H7 (cell line): Measurements from ENCODE around the gene ANXA7. TPM values are rescaled to one million over a fixed set of nuclear protein-coding genes. Genes with fewer than 3 reads are reported as not detected.
A peak's percentile ranks its signal among the peaks of the same experiment; 100 is the strongest.

ENCODE experiments used
- DNase-seq: peaks from one replicate; pipeline ENCODE4 v3.0.0; 2012
- H3K27me3 ChIP-seq: 2 replicates; pipeline ENCODE4 v1.6.0; 2011; ENCODE audit warnings: mild to moderate bottlenecking, low read length; ENCODE audit not compliant: control insufficient read depth, insufficient read depth
- H3K36me3 ChIP-seq: replicated peaks from 2 replicates; pipeline ENCODE4 v1.5.1; 2011; ENCODE audit warnings: low read length; ENCODE audit not compliant: control insufficient read depth, insufficient read depth
- H3K4me3 ChIP-seq: 2 replicates; pipeline ENCODE4 v1.5.1; 2011; ENCODE audit warnings: low read depth, mild to moderate bottlenecking, control low read depth, low read length, moderate library complexity; ENCODE audit not compliant: insufficient read depth
- total RNA-seq: library from RNA; depleted of rRNA; stranded (reverse); fragments of >200 nt; shearing (Covaris generic); gene quantifications from 2 replicates; pipeline ENCODE4 v1.2.3, GENCODE V29; 2014; rRNA removed

Gene ANXA7
- 94.1 and 97.7 TPM in 2 replicates for total RNA-seq

- Histone ChIP-seq H3K36me3 (no peaks in the 10 kb centered on the region), H3K4me3 (peak within 1 kb of the TSS; percentile 85), H3K27me3 (no peaks in the 10 kb centered on the region; the same call in 1 of the 2 replicates)
- DNase-seq: peak; percentile 99
Observed at GRCh38 chr10:73413528-73414229, at the start of gene ANXA7. TSS of gene ANXA7 (minus strand) at chr10:73414058. CDS start at chr10:73400856, 13,202 bp downstream.

GRCh38 chr10:73460897-73461296 lies 47.0 kb upstream of the ANXA7 start:
- H3K27me3 ChIP-seq: no peaks in the 10 kb centered on the region
- no peak for DNase-seq
- no peak overlapping the region for H3K4me3 ChIP-seq

GRCh38 chr10:73459683-73460314 lies 45.9 kb upstream of the ANXA7 start:
- no peak for DNase-seq
- H3K4me3 ChIP-seq: no peak overlapping the region
- no peaks in the 10 kb centered on the region for H3K27me3 ChIP-seq
- 0 out of 2 replicates have a peak, but pooled peaks cover 3% of the 10 kb centered on the region for H3K36me3 ChIP-seq

More at GRCh38 chr10:73460897-73461296, 47.0 kb upstream of the ANXA7 start:
- peaks cover 5% of the 10 kb centered on the region; the same call in 1 of the 2 replicates for H3K36me3 ChIP-seq

- Histone ChIP-seq H3K27me3 (no peaks in the 10 kb centered on the region), H3K4me3 (no peak overlapping the region), H3K36me3 (0 out of 2 replicates have a peak, but pooled peaks cover 3% of the 10 kb centered on the region)
- DNase-seq: peak; percentile 15
Observed at GRCh38 chr10:73456187-73456890, 42.5 kb upstream of the ANXA7 start.

- no peaks in the 10 kb centered on the region for H3K27me3 ChIP-seq
- H3K36me3 ChIP-seq: peaks cover 1% of the 10 kb centered on the region; the same call in 1 of the 2 replicates
Observed at GRCh38 chr10:73449113-73449512, 35.3 kb upstream of the ANXA7 start.

GRCh38 chr10:73448384-73448783 lies 34.5 kb upstream of the ANXA7 start:
- Histone ChIP-seq H3K36me3 (peaks cover 1% of the 10 kb centered on the region; the same call in 1 of the 2 replicates), H3K4me3 (no peak overlapping the region), H3K27me3 (no peaks in the 10 kb centered on the region)
- DNase-seq: no peak

More at GRCh38 chr10:73449113-73449512, 35.3 kb upstream of the ANXA7 start:
- H3K4me3 ChIP-seq: no peak overlapping the region
- DNase-seq: no peak

- DNase-seq: no peak
- Histone ChIP-seq H3K4me3 (no peak overlapping the region), H3K27me3 (no peaks in the 10 kb centered on the region), H3K36me3 (peaks cover 1% of the 10 kb centered on the region; the same call in 1 of the 2 replicates)
Observed at GRCh38 chr10:73446926-73447325, 33.1 kb upstream of the ANXA7 start.

- H3K27me3 ChIP-seq: no peaks in the 10 kb centered on the region
- H3K36me3 ChIP-seq: peaks cover 1% of the 10 kb centered on the region; the same call in 1 of the 2 replicates
- no peak for DNase-seq
- no peak overlapping the region for H3K4me3 ChIP-seq
Observed at GRCh38 chr10:73444457-73444856, 30.6 kb upstream of the ANXA7 start.

- peaks cover 6% of the 10 kb centered on the region for H3K36me3 ChIP-seq
- DNase-seq: no peak
- H3K4me3 ChIP-seq: no peak overlapping the region
- no peaks in the 10 kb centered on the region for H3K27me3 ChIP-seq
Observed at GRCh38 chr10:73439605-73440312, 25.9 kb upstream of the ANXA7 start.

GRCh38 chr10:73439055-73439454 lies 25.2 kb upstream of the ANXA7 start:
- no peaks in the 10 kb centered on the region for H3K27me3 ChIP-seq

GRCh38 chr10:73433538-73433867 lies 19.6 kb upstream of the ANXA7 start, which contains the start of gene MSS51:
TSS of gene MSS51 (minus strand) at chr10:73433561. CDS start at chr10:73428284, 5,277 bp downstream.
- no peaks in the 10 kb centered on the region for H3K27me3 ChIP-seq
- H3K4me3 ChIP-seq: no peak within 1 kb of the TSS
- peaks cover 6% of the 10 kb centered on the region for H3K36me3 ChIP-seq
- no peak for DNase-seq

More at GRCh38 chr10:73439055-73439454, 25.2 kb upstream of the ANXA7 start:
- no peak for DNase-seq
- H3K36me3 ChIP-seq: peaks cover 5% of the 10 kb centered on the region
- H3K4me3 ChIP-seq: no peak overlapping the region

- peaks cover 5% of the 10 kb centered on the region for H3K36me3 ChIP-seq
- no peaks in the 10 kb centered on the region for H3K27me3 ChIP-seq
- no peak for DNase-seq
- H3K4me3 ChIP-seq: no peak overlapping the region
Observed at GRCh38 chr10:73432646-73433537, 19.0 kb upstream of the ANXA7 start.

GRCh38 chr10:73426318-73426717 lies 12.5 kb upstream of the ANXA7 start:
- no peaks in the 10 kb centered on the region for H3K27me3 ChIP-seq
- H3K36me3 ChIP-seq: peaks cover 6% of the 10 kb centered on the region
- no peak overlapping the region for H3K4me3 ChIP-seq
- no peak for DNase-seq
